ENCODE data around the gene NEBL.

NEBL gene

DNA sequence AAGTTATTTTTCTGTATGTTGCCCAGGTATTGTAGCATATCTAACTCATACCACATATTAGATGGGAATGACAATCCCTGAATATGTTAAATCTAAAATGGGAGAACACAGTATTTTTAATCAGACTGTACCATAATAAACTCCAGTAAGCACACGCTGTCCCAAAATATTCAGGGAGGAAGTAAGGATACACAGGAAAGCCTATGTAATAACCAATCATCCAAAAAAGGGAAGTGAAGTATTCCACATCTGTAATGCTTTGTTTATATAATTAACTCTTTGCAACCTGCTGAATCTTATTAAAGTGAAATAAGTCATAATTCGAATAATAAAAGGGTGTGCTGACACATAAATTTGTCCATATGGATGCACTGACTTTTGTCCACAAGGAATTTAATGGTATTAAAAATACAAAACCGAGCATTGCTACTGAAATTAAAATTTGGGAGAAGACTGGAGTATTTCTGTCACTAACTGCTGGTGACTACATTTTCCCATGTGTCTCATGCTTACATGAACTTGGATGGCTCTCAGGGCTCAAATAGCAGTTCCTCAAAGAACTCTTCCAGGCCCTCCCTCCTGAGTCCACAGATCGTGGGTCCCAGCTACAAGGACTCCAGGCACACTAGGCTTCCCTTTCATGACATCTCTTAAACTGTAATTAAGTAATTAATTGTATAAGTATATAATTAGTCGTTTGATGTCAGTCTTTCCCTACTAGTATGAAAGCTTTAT lies 120.6 kb downstream of the NEBL start:
- H3K4me3 ChIP-seq (ENCODE audit: low read depth, low read length): no peak overlapping the region
- no peak for DNase-seq (ENCODE audit: low read depth)
- TF ChIP-seq, protein P1, sequence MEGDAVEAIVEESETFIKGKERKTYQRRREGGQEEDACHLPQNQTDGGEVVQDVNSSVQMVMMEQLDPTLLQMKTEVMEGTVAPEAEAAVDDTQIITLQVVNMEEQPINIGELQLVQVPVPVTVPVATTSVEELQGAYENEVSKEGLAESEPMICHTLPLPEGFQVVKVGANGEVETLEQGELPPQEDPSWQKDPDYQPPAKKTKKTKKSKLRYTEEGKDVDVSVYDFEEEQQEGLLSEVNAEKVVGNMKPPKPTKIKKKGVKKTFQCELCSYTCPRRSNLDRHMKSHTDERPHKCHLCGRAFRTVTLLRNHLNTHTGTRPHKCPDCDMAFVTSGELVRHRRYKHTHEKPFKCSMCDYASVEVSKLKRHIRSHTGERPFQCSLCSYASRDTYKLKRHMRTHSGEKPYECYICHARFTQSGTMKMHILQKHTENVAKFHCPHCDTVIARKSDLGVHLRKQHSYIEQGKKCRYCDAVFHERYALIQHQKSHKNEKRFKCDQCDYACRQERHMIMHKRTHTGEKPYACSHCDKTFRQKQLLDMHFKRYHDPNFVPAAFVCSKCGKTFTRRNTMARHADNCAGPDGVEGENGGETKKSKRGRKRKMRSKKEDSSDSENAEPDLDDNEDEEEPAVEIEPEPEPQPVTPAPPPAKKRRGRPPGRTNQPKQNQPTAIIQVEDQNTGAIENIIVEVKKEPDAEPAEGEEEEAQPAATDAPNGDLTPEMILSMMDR (IDR thresholded peaks at IDR 0.05; ENCODE audit: low read depth, low read length, missing control alignments): no peak

DNA sequence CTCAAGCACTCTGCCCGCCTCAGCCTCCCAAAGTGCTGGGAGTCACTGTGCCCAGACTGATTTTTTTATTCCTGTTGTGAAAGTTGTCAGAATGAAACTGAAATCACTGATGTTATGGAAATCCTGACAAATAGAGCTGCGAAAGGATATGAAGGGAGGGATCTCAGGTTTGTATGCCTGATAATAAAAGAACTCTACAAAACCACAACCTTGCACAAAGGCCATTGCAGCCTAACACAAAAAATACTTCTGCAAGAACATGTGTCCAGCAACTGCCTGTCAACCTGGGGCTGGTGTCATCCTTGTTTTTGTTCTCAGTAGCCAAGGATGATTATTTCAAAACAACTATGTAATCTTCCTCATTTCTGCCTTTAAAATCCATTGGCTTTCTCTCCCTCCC lies 126.1 kb downstream of the NEBL start:
- TF ChIP-seq, protein P1 (IDR thresholded peaks at IDR 0.05; ENCODE audit: low read depth, low read length, missing control alignments): no peak
- no peak overlapping the region for H3K4me3 ChIP-seq (ENCODE audit: low read depth, low read length)
- no peak for DNase-seq (ENCODE audit: low read depth)

DNA sequence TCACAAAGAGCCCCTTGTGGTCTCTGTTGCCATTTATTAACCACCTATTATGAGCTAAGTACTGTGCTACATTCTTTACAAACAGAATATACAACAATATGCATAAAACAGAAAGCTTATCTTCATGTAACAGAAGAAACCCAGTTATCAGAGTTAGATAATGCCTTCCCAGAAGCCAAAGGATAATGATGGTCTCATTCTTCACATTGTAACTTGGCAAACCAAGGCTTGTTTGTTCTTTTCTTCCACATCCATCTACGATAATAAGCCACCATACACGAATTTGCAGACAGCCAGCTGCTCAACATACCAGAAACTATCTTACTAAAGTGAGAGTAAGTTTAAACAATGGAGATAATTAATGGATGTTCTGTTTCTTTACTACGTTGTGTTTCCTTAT lies 127.6 kb downstream of the NEBL start:
- DNase-seq (ENCODE audit: low read depth): no peak
- no peak overlapping the region for H3K4me3 ChIP-seq (ENCODE audit: low read depth, low read length)
- TF ChIP-seq, protein P1 (IDR thresholded peaks at IDR 0.05; ENCODE audit: low read depth, low read length, missing control alignments): no peak

GRCh38 chr10:20768843-20769242 lies 128.3 kb downstream of the NEBL start:
- no peak overlapping the region for H3K4me3 ChIP-seq (ENCODE audit: low read depth, low read length)
- TF ChIP-seq, protein P1 (IDR thresholded peaks at IDR 0.05; ENCODE audit: low read depth, low read length, missing control alignments): no peak
- no peak for DNase-seq (ENCODE audit: low read depth)

- no peak for DNase-seq (ENCODE audit: low read depth)
- no peak overlapping the region for H3K4me3 ChIP-seq (ENCODE audit: low read depth, low read length)
- TF ChIP-seq, protein P1 (IDR thresholded peaks at IDR 0.05; ENCODE audit: low read depth, low read length, missing control alignments): no peak
These were observed 130.1 kb downstream of the NEBL start for GRCh38 chr10:20767028-20767427.

DNA sequence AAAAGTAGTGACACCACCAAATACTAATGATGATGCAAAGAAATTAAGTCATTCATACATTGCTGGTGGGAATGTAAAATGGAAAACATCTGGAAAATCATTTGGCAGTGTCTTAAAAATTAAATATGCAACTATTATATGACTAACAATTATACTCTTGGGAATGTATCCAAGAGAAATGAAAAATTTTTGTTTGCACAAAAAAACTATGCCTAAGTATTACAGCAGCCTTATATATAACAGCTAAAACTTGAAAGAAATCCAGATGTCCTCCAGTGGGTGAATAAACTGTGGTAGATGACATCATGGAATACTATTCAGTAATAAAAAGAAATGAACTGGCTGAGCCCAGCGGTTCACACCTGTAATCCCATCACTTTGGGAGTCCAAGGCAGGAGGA lies 132.0 kb downstream of the NEBL start:
- TF ChIP-seq, protein P1 (IDR thresholded peaks at IDR 0.05; ENCODE audit: low read depth, low read length, missing control alignments): no peak
- no peak overlapping the region for H3K4me3 ChIP-seq (ENCODE audit: low read depth, low read length)
- no peak for DNase-seq (ENCODE audit: low read depth)

- TF ChIP-seq, protein P1 (IDR thresholded peaks at IDR 0.05; ENCODE audit: low read depth, low read length, missing control alignments): no peak
- no peak overlapping the region for H3K4me3 ChIP-seq (ENCODE audit: low read depth, low read length)
- DNase-seq (ENCODE audit: low read depth): no peak
These were observed 136.7 kb downstream of the NEBL start for GRCh38 chr10:20760460-20760859.

Data from GM12864 (cell line).